Hepatocyte (in vitro differentiated cells): ENCODE measurements around the gene KDM4B. TPM values are rescaled to one million over a fixed set of nuclear protein-coding genes. Genes with fewer than 3 reads are reported as not detected.

Source experiments
- DNase-seq: peaks from one replicate; pipeline ENCODE4 v3.0.0-alpha.2; 2016; ENCODE audit warnings: low spot score
- H2AFZ ChIP-seq: fragments of 200-600 bp; sonication (generic); 2 replicates; pipeline ENCODE4 v1.6.0; 2016; ENCODE audit warnings: antibody characterized with exemption, mild to moderate bottlenecking
- H3K27ac ChIP-seq: fragments of 200-600 bp; sonication (generic); 2 replicates; pipeline ENCODE4 v1.5.1; 2016; ENCODE audit warnings: mild to moderate bottlenecking
- H3K27me3 ChIP-seq: fragments of 200-600 bp; sonication (generic); 2 replicates; pipeline ENCODE4 v1.6.1; 2016
- H3K36me3 ChIP-seq: fragments of 200-600 bp; sonication (generic); replicated peaks from 2 replicates; pipeline ENCODE4 v1.5.1; 2016; ENCODE audit warnings: low read depth; ENCODE audit not compliant: insufficient read depth
- H3K4me1 ChIP-seq: fragments of 200-600 bp; sonication (generic); 2 replicates; pipeline ENCODE4 v1.5.1; 2016; ENCODE audit warnings: mild to moderate bottlenecking, moderate library complexity; ENCODE audit not compliant: insufficient read depth
- H3K4me2 ChIP-seq: fragments of 200-600 bp; sonication (generic); 2 replicates; pipeline ENCODE4 v1.6.0; 2016
- H3K4me3 ChIP-seq: fragments of 200-600 bp; sonication (generic); 2 replicates; pipeline ENCODE4 v1.5.1; 2016; ENCODE audit warnings: mild to moderate bottlenecking
- H3K79me2 ChIP-seq: fragments of 200-600 bp; sonication (generic); 2 replicates; pipeline ENCODE4 v1.6.0; 2017; ENCODE audit warnings: mild to moderate bottlenecking
- H3K9me2 ChIP-seq: fragments of 200-600 bp; sonication (generic); replicated peaks from 2 replicates; pipeline ENCODE4 v1.6.0; 2017; ENCODE audit warnings: mild to moderate bottlenecking; ENCODE audit not compliant: insufficient read depth
- H3K9me3 ChIP-seq: fragments of 200-600 bp; sonication (generic); 2 replicates; pipeline ENCODE4 v1.5.1; 2016; ENCODE audit warnings: low read depth, mild to moderate bottlenecking
- H4K20me1 ChIP-seq: fragments of 200-600 bp; sonication (generic); 2 replicates; pipeline ENCODE4 v1.6.0; 2016; ENCODE audit warnings: mild to moderate bottlenecking; ENCODE audit not compliant: insufficient read depth, poor library complexity, severe bottlenecking
- CTCF ChIP-seq: fragments of 200-600 bp; sonication (generic); IDR thresholded peaks from 2 replicates; pipeline ENCODE4 v1.5.1; 2016; ENCODE audit warnings: antibody characterized with exemption, mild to moderate bottlenecking; ENCODE audit not compliant: poor library complexity
- EZH2 ChIP-seq: fragments of 200-600 bp; sonication (generic); IDR thresholded peaks from 2 replicates; pipeline ENCODE4 v1.6.1; 2016; ENCODE audit warnings: antibody characterized with exemption, mild to moderate bottlenecking, borderline replicate concordance
- EZH2phosphoT487 ChIP-seq: fragments of 200-600 bp; sonication (generic); IDR thresholded peaks from one replicate; pipeline ENCODE4 v1.6.1; 2018; ENCODE audit warnings: antibody characterized with exemption, mild to moderate bottlenecking, low read depth, moderate library complexity; ENCODE audit not compliant: unreplicated experiment, severe bottlenecking
- WGBS: methylation state at CpG from one replicate; pipeline ENCODE4 v1.1.6; 2016; ENCODE audit warnings: low lambda C conversion rate; ENCODE audit errors: missing lambda C conversion rate; 5-methylcytosine and 5-hydroxymethylcytosine counted together
- polyA plus RNA-seq: library from polyadenylated mRNA; unstranded; fragments of >200 nt; fragmentation: Nextera tagmentation; extraction: Ambion mirVana; gene quantifications from 2 replicates; pipeline ENCODE4 v1.2.1, GENCODE V29; 2016
- total RNA-seq: library from RNA; depleted of rRNA; stranded (reverse); fragments of >200 nt; gene quantifications from 2 replicates; pipeline ENCODE4 v1.2.3, GENCODE V29; 2014

The KDM4B gene
- total and polyA plus RNA-seq, 2 experiments from 2014 or later, result 22.2 to 29.6 TPM

GRCh38 chr19:5141850-5142724, 173.2 kb downstream of the KDM4B start:
- Histone ChIP-seq H3K4me2 (no peak overlapping the region), H3K9me3 (no peaks in the 10 kb centered on the region), H3K27ac (no peak overlapping the region), H3K9me2 (no peaks in the 10 kb centered on the region), H3K4me1 (no peaks in the 10 kb centered on the region), H3K79me2 (no peaks in the 10 kb centered on the region), H3K27me3 (no peaks in the 10 kb centered on the region), H3K36me3 (no peaks in the 10 kb centered on the region), H3K4me3 (no peak overlapping the region), H2AFZ (no peak overlapping the region), H4K20me1 (peaks cover 7% of the 10 kb centered on the region)
- DNase-seq, result no peak
- 94% methylated on average over 33 of the region's 36 CpGs for WGBS
- TF ChIP-seq EZH2 (no peak), EZH2phosphoT487 (no peak), CTCF (no peak)

GRCh38 chr19:5142725-5143097, 173.8 kb downstream of the KDM4B start:
- Histone ChIP-seq H4K20me1 (peaks cover 7% of the 10 kb centered on the region), H3K4me3 (no peak overlapping the region), H3K4me1 (no peaks in the 10 kb centered on the region), H3K27ac (no peak overlapping the region), H3K27me3 (no peaks in the 10 kb centered on the region), H3K36me3 (no peaks in the 10 kb centered on the region), H3K9me3 (no peaks in the 10 kb centered on the region), H3K9me2 (no peaks in the 10 kb centered on the region), H2AFZ (no peak overlapping the region), H3K4me2 (no peak overlapping the region), H3K79me2 (no peaks in the 10 kb centered on the region)
- TF ChIP-seq CTCF (no peak), EZH2phosphoT487 (no peak), EZH2 (no peak)
- no peak for DNase-seq
- 94% methylated on average over 22 of the region's 22 CpGs for WGBS

- Histone ChIP-seq H3K4me3 (no peak overlapping the region), H3K36me3 (no peaks in the 10 kb centered on the region), H3K4me1 (no peaks in the 10 kb centered on the region), H3K4me2 (no peak overlapping the region), H4K20me1 (peaks cover 7% of the 10 kb centered on the region), H3K9me2 (no peaks in the 10 kb centered on the region), H3K79me2 (no peaks in the 10 kb centered on the region), H3K9me3 (no peaks in the 10 kb centered on the region), H3K27me3 (no peaks in the 10 kb centered on the region), H2AFZ (no peak overlapping the region), H3K27ac (no peak overlapping the region)
- no peak for DNase-seq
- TF ChIP-seq CTCF, result no peak
- TF ChIP-seq EZH2phosphoT487, result no peak
- TF ChIP-seq EZH2, result no peak
- 93% methylated on average over 31 of the region's 51 CpGs for WGBS
These were observed 174.8 kb downstream of the KDM4B start for GRCh38 chr19:5143471-5144411.
